GM19452 (cell line): ENCODE results near the gene SIRPB2.
"Not testable (repeated sequence)": the region's sequence is repeated elsewhere in the genome, so short reads cannot be mapped to it uniquely, and the experiment has no call there.

Experiments
- ATAC-seq: cut with Tn5 transposase; IDR thresholded peaks from one replicate; pipeline ENCODE4 v1.9.1; 2021; ENCODE audit not compliant: unreplicated experiment

The SIRPB2 gene

GRCh38 chr20:1500496-1500895 lies 9.3 kb upstream of the SIRPB2 start:
- ATAC-seq, result no peak

GRCh38 chr20:1499528-1500420 lies 8.6 kb upstream of the SIRPB2 start:
- ATAC-seq, result no peak

GRCh38 chr20:1497371-1497770 lies 6.2 kb upstream of the SIRPB2 start:
- ATAC-seq, result not testable (repeated sequence)

GRCh38 chr20:1496930-1497329 lies 5.7 kb upstream of the SIRPB2 start:
- no peak for ATAC-seq

- ATAC-seq, result no peak
Measured at GRCh38 chr20:1494436-1494835, 3.2 kb upstream of the SIRPB2 start.

- ATAC-seq, result no peak
Measured at GRCh38 chr20:1493536-1493935, 2.3 kb upstream of the SIRPB2 start.

- no peak for ATAC-seq
Measured at GRCh38 chr20:1491860-1492642, 831 bp upstream of the SIRPB2 start.

GRCh38 chr20:1490643-1491195 lies 501 bp downstream of the SIRPB2 start:
- ATAC-seq, result no peak

GRCh38 chr20:1489764-1490436 lies 1.3 kb downstream of the SIRPB2 start:
- no peak for ATAC-seq

- no peak for ATAC-seq
Measured at GRCh38 chr20:1489325-1489724, 1.9 kb downstream of the SIRPB2 start.

- no peak for ATAC-seq
Measured at GRCh38 chr20:1486566-1486965, 4.7 kb downstream of the SIRPB2 start.

GRCh38 chr20:1484438-1485116 lies 6.6 kb downstream of the SIRPB2 start:
- ATAC-seq, result no peak

- no peak for ATAC-seq
Measured at GRCh38 chr20:1479831-1480595, 11.2 kb downstream of the SIRPB2 start.

GRCh38 chr20:1478566-1478965 lies 12.7 kb downstream of the SIRPB2 start:
- no peak for ATAC-seq

- ATAC-seq, result no peak
Measured at GRCh38 chr20:1477896-1478490, 13.2 kb downstream of the SIRPB2 start.

- ATAC-seq, result no peak
Measured at GRCh38 chr20:1474817-1475603, 16.2 kb downstream of the SIRPB2 start.

- no peak for ATAC-seq
Measured at GRCh38 chr20:1474325-1474724, 16.9 kb downstream of the SIRPB2 start.
